H1 (cell line): ENCODE data around the gene PKN1. TPM values are rescaled to one million over a fixed set of nuclear protein-coding genes. Genes with fewer than 3 reads are reported as not detected.

Source experiments
- CTCF ChIA-PET: fragments of 300-600 bp; sonication (Branson Sonifier 250); formaldehyde crosslinking; loops from one replicate; lab custom pipeline; 2021; ENCODE audit not compliant: partially characterized antibody; lab: Charles Lee
- POLR2A ChIA-PET: fragments of 300-600 bp; sonication (Branson Sonifier 250); formaldehyde crosslinking; loops from one replicate; lab custom pipeline; 2021; ENCODE audit warnings: inconsistent platforms; ENCODE audit not compliant: partially characterized antibody; lab: Charles Lee
- DNase-seq, 2 experiments: peaks; one replicate each; pipeline versions ENCODE4 v3.0.0 to v3.0.0-alpha.2; 2010 to 2022; ENCODE audit warnings: low spot score in 2 of 2, low read depth in 1 of 2, mixed read lengths in 1 of 2
- FAIRE-seq: peaks from 2 replicates; lab custom pipeline; 2011; peaks lifted over from hg19 to GRCh38; lab: Jason Lieb, UNC
- H2AFZ ChIP-seq: 2 replicates; pipeline ENCODE4 v1.8.1; 2012; ENCODE audit warnings: low read length, inconsistent platforms
- H2AK5ac ChIP-seq: 2 replicates; pipeline ENCODE4 v1.6.1; 2013; ENCODE audit warnings: low read depth, low read length
- H2BK120ac ChIP-seq: replicated peaks from 2 replicates; pipeline ENCODE3; 2013; ENCODE audit warnings: low read depth, low read length, inconsistent platforms
- H2BK12ac ChIP-seq: 2 replicates; pipeline ENCODE4 v1.6.1; 2013; ENCODE audit warnings: low read depth, low read length
- H2BK15ac ChIP-seq: 2 replicates; pipeline ENCODE4 v1.6.1; 2013; ENCODE audit warnings: low read length
- H2BK20ac ChIP-seq: 2 replicates; pipeline ENCODE4 v1.6.1; 2013; ENCODE audit warnings: low read length
- H2BK5ac ChIP-seq: 2 replicates; pipeline ENCODE4 v1.6.1; 2013; ENCODE audit warnings: low read depth, low read length
- H3K14ac ChIP-seq: 2 replicates; pipeline ENCODE4 v1.6.1; 2013; ENCODE audit warnings: inconsistent platforms; ENCODE audit not compliant: insufficient read length
- H3K18ac ChIP-seq: 2 replicates; pipeline ENCODE4 v1.6.1; 2013; ENCODE audit warnings: low read length; ENCODE audit errors: extremely low read depth
- H3K23ac ChIP-seq: 2 replicates; pipeline ENCODE4 v1.6.1; 2013; ENCODE audit warnings: inconsistent platforms; ENCODE audit not compliant: insufficient read length
- H3K23me2 ChIP-seq: 2 replicates; pipeline ENCODE4 v1.6.1; 2013; ENCODE audit warnings: low read depth, low read length
- H3K27ac ChIP-seq: 2 replicates; pipeline ENCODE4 v1.6.1; 2011; ENCODE audit warnings: low read depth, low read length, inconsistent platforms
- H3K27me3 ChIP-seq, 4 experiments: replicated peaks in 1 of 4; 1 replicate in 1 of 4; 2 replicates in 3 of 4; pipeline versions ENCODE4 v1.6.1 to v1.8.1; 2011 to 2013; ENCODE audit warnings: low read length in 3 of 4, mild to moderate bottlenecking in 3 of 4, inconsistent platforms in 2 of 4, mixed read lengths in 2 of 4, moderate library complexity in 1 of 4; ENCODE audit not compliant: control insufficient read depth in 3 of 4, insufficient read depth in 3 of 4; ENCODE audit errors: extremely low read depth in 1 of 4
- H3K36me3 ChIP-seq, 4 experiments: 2 replicates each; pipeline versions ENCODE4 v1.6.1 to v1.8.1; 2011 to 2013; ENCODE audit warnings: mild to moderate bottlenecking in 4 of 4, low read length in 3 of 4, moderate library complexity in 2 of 4, control low read depth in 1 of 4, inconsistent platforms in 1 of 4; ENCODE audit not compliant: insufficient read depth in 4 of 4, control insufficient read depth in 2 of 4
- H3K4ac ChIP-seq: replicated peaks from 2 replicates; pipeline ENCODE3; 2013; ENCODE audit warnings: low read length, low read depth, mixed read lengths, inconsistent platforms; ENCODE audit not compliant: insufficient read length
- H3K4me1 ChIP-seq, 4 experiments: replicated peaks in 1 of 4; 1 replicate in 1 of 4; 2 replicates in 3 of 4; pipeline versions ENCODE4 v1.6.1 to v1.8.1; 2011 to 2013; ENCODE audit warnings: low read length in 3 of 4, inconsistent platforms in 2 of 4, mixed read lengths in 1 of 4; ENCODE audit not compliant: insufficient read depth in 4 of 4, control insufficient read depth in 3 of 4
- H3K4me2 ChIP-seq, 2 experiments: 2 replicates each; pipeline versions ENCODE4 v1.6.1 to v1.8.1; 2011 to 2013; ENCODE audit warnings: low read depth in 2 of 2, low read length in 2 of 2, control low read depth in 1 of 2, inconsistent platforms in 1 of 2, mild to moderate bottlenecking in 1 of 2; ENCODE audit not compliant: insufficient read depth in 1 of 2
- H3K4me3 ChIP-seq, 4 experiments: fragments of 200-600, 300-600 bp in 1 of 4; sonication (generic), shearing (Covaris generic), sonication (Bioruptor Twin) in 1 of 4; 2 replicates each; pipeline versions ENCODE4 v1.5.1 to v1.8.1; 2011 to 2016; ENCODE audit warnings: low read length in 4 of 4, low read depth in 3 of 4, control low read depth in 2 of 4, inconsistent platforms in 2 of 4, mild to moderate bottlenecking in 2 of 4, mixed read lengths in 1 of 4, moderate library complexity in 1 of 4; ENCODE audit not compliant: insufficient read depth in 2 of 4; ENCODE audit errors: extremely low read depth in 1 of 4
- H3K56ac ChIP-seq: replicated peaks from 2 replicates; pipeline ENCODE3; 2013; ENCODE audit warnings: low read depth, mild to moderate bottlenecking, mixed read lengths, low read length, inconsistent platforms; ENCODE audit not compliant: insufficient read length
- H3K79me1 ChIP-seq: 2 replicates; pipeline ENCODE4 v1.6.1; 2013; ENCODE audit warnings: low read depth, low read length, control low read depth
- H3K79me2 ChIP-seq, 2 experiments: 2 replicates each; pipeline versions ENCODE4 v1.6.1 to v1.8.1; 2012 to 2013; ENCODE audit warnings: low read length in 2 of 2, mild to moderate bottlenecking in 2 of 2, inconsistent platforms in 1 of 2; ENCODE audit not compliant: insufficient read depth in 2 of 2, control insufficient read depth in 1 of 2
- H3K9ac ChIP-seq, 4 experiments: replicated peaks in 1 of 4; 1 replicate in 1 of 4; 2 replicates in 3 of 4; pipeline versions ENCODE4 v1.6.1 to v1.8.1; 2011 to 2013; ENCODE audit warnings: low read depth in 3 of 4, low read length in 3 of 4, control low read depth in 2 of 4, mild to moderate bottlenecking in 2 of 4, moderate library complexity in 2 of 4, inconsistent platforms in 1 of 4; ENCODE audit errors: extremely low read depth in 1 of 4
- H3K9me3 ChIP-seq, 2 experiments: 2 replicates each; pipeline versions ENCODE4 v1.6.1 to v1.8.1; 2012 to 2013; ENCODE audit warnings: mild to moderate bottlenecking in 2 of 2, moderate library complexity in 2 of 2, control low read depth in 1 of 2, inconsistent platforms in 1 of 2, low read depth in 1 of 2, low read length in 1 of 2, mixed read lengths in 1 of 2; ENCODE audit not compliant: insufficient read depth in 2 of 2
- H4K20me1 ChIP-seq, 2 experiments: replicated peaks in 1 of 2; 2 replicates each; pipeline versions ENCODE3 to v1.8.1; 2011 to 2013; ENCODE audit warnings: inconsistent platforms in 2 of 2, low read length in 2 of 2, mild to moderate bottlenecking in 1 of 2; ENCODE audit not compliant: insufficient read depth in 2 of 2, control insufficient read depth in 1 of 2
- H4K5ac ChIP-seq: 2 replicates; pipeline ENCODE4 v1.6.1; 2013; ENCODE audit warnings: low read length, low read depth, mixed read lengths, inconsistent platforms; ENCODE audit not compliant: insufficient read length
- H4K8ac ChIP-seq: 2 replicates; pipeline ENCODE4 v1.8.0; 2013; ENCODE audit warnings: mild to moderate bottlenecking, moderate library complexity, low read length, inconsistent platforms; ENCODE audit not compliant: insufficient read depth; ENCODE audit errors: extremely low read depth
- H4K91ac ChIP-seq: replicated peaks from 2 replicates; pipeline ENCODE3; 2013; ENCODE audit warnings: low read length, mixed read lengths, inconsistent platforms; ENCODE audit not compliant: insufficient read length
- POLR2AphosphoS5 ChIP-seq: IDR thresholded peaks from 2 replicates; pipeline ENCODE4 v1.6.1; 2011; ENCODE audit warnings: low read depth, low read length
- TBP ChIP-seq: IDR thresholded peaks from 2 replicates; pipeline ENCODE4 v1.6.1; 2011; ENCODE audit warnings: low read depth, low read length, improper control_type of control experiment
- WGBS, 2 experiments: shearing (Covaris generic) in 1 of 2; methylation state at CpG; one replicate each; pipeline versions ENCODE4 v1.1.6 to v1.1.7; 2013 to 2015; ENCODE audit warnings: low lambda C conversion rate in 2 of 2, mixed read lengths in 2 of 2, inconsistent platforms in 1 of 2, low coverage in 1 of 2, missing lambda C conversion rate in 1 of 2; ENCODE audit not compliant: insufficient replicate concordance in 2 of 2, insufficient coverage in 1 of 2, insufficient read length in 1 of 2; ENCODE audit errors: extremely low coverage in 1 of 2, missing lambda C conversion rate in 1 of 2; 5-methylcytosine and 5-hydroxymethylcytosine counted together
- polyA plus RNA-seq, 7 experiments: library from polyadenylated mRNA; depleted of rRNA in 3 of 7; stranded (reverse) in 5 of 7; unstranded in 2 of 7; fragments of >200 nt in 5 of 7; fragments of 200-250 nt in 2 of 7; gene quantifications; 1 replicate in 5 of 7; 2 replicates in 1 of 7; 4 replicates in 1 of 7; pipeline versions ENCODE4 v1.2.1 to v1.2.3, GENCODE V29; 2011 to 2013; ENCODE audit warnings: missing spikeins in 2 of 7, mixed read lengths in 2 of 7
- total RNA-seq: library from RNA; stranded (reverse); fragmentation: NEBNext Ultra II Directional; extraction: Animal tissue kit (Norgen Biotek cat#: 25700); gene quantifications from 2 replicates; pipeline ENCODE4 v1.2.1, GENCODE V29; 2021

The PKN1 gene
- total and polyA plus RNA-seq, 2 of the 8 experiments (the other 6 are each of a cell fraction or from before 2014, with no cell fraction given) = 65.2 to 162 TPM

DNA sequence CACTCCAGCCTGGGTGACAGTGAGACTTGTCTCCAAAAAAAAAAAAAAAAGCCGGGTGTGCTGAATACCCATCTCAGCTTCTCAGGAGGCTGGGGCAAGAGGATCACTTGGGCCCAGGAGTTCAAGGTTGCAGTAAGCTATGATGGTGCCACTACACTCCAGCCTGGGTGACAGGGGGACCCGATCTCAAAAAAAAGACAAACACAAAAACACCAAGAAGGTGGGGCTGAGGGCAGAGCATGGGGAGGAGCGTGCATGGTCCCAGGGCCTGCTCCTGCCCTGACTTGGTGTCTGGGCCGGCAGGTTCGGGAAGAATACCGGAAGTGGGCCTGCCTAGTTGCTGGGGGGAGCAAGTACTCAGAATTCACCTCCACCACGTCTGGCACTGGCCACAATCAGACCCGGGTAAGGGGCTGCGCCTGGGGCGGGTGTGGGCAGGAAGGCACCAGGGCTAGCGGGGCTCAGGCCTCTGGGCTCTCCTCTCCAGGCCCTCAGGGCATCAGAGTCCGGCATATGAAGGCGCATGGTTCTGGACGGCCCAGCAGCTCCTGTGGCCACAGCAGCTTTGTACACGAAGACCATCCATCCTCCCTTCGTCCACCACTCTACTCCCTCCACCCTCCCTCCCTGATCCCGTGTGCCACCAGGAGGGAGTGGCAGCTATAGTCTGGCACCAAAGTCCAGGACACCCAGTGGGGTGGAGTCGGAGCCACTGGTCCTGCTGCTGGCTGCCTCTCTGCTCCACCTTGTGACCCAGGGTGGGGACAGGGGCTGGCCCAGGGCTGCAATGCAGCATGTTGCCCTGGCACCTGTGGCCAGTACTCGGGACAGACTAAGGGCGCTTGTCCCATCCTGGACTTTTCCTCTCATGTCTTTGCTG is 25.3 kb upstream of the PKN1 start:
- Histone ChIP-seq H3K23me2 (peaks cover 4% of the 10 kb centered on the region; the same call in 1 of the 2 replicates), H4K20me1 (peaks cover 13 to 20% of the 10 kb centered on the region in 2 experiments), H3K4me3 (no peak overlapping the region), H3K18ac (no peak overlapping the region), H3K36me3 (peaks cover 40 to 55% (median 51%) of the 10 kb centered on the region in 4 experiments), H3K79me2 (peaks cover 0 to 13% of the 10 kb centered on the region in 2 experiments; a peak in 2 of 4 replicates)
- no peak for DNase-seq
- TF ChIP-seq POLR2AphosphoS5 (peak; percentile 54; the same call in 1 of the 2 replicates), TBP (no peak)
- TF ChIP-seq, all 59 proteins: peak for 1
- H3K56ac ChIP-seq = no peak overlapping the region
- H2BK5ac ChIP-seq = no peak overlapping the region
- no peak overlapping the region for H2AK5ac ChIP-seq
- 94% methylated on average over 20 of the region's 20 CpGs; no CpG with 5 or more reads in 1 of the 2 experiments for WGBS, 2 experiments
- no peak overlapping the region for H2BK15ac ChIP-seq
- H3K4ac ChIP-seq = no peak overlapping the region
- peaks cover 0 to 13% (median 5%) of the 10 kb centered on the region in 4 experiments; a peak in 5 of 7 replicates for H3K4me1 ChIP-seq
- no peaks in the 10 kb centered on the region for H3K27me3 ChIP-seq
- H2BK120ac ChIP-seq = no peak overlapping the region
- no peaks in the 10 kb centered on the region; the same call in 1 of the 2 replicates for H3K79me1 ChIP-seq
- H4K91ac ChIP-seq = no peak overlapping the region
- no peaks in the 10 kb centered on the region for H3K9me3 ChIP-seq
- no peak overlapping the region for H2AFZ ChIP-seq
- H3K4me2 ChIP-seq = no peak overlapping the region
- no peak overlapping the region for H3K27ac ChIP-seq
- H4K8ac ChIP-seq = peak overlapping the region; percentile 19; the same call in 1 of the 2 replicates
- H3K14ac ChIP-seq = no peak overlapping the region
- H2BK12ac ChIP-seq = no peak overlapping the region
- no peak overlapping the region for H2BK20ac ChIP-seq
- FAIRE-seq = no peak
- no peak overlapping the region for H3K9ac ChIP-seq
- no peak overlapping the region for H3K23ac ChIP-seq
- CTCF ChIA-PET = interaction anchor here (0.6 to 9.1 kb wide), 10 partner anchors 22 to 271 kb away, joined by 3 to 114 read pairs (median 3); partner anchors contain the start of gene ADGRE5
- POLR2A ChIA-PET = interaction anchor here (0.7 to 3.6 kb wide), 4 partner anchors 25 to 302 kb away, joined by 3 to 17 read pairs (median 8); partner anchors contain the start of genes ASF1B and PKN1
- no peak overlapping the region for H4K5ac ChIP-seq
